Adrenal gland (tissue), 12 donors: ENCODE results near the gene SF3B2. TPM values are rescaled to one million over a fixed set of nuclear protein-coding genes. Genes with fewer than 3 reads are reported as not detected.

Experiments used
- DNase-seq, 7 donors: peaks; one replicate each; pipeline ENCODE4 v3.0.0-alpha.2; 2019 to 2020
- H3K27ac ChIP-seq, 5 donors: fragments of 200-600 bp; sonication (generic) in 4 of 5; 1 replicate in 3 of 5; 2 replicates in 2 of 5; pipeline versions ENCODE4 v1.5.1 to v1.8.0; 2016 to 2020; ENCODE audit warnings: mild to moderate bottlenecking in 1 of 5
- H3K27me3 ChIP-seq: fragments of 200-600 bp; 2 replicates; pipeline ENCODE4 v1.8.0; 2021
- H3K36me3 ChIP-seq, 2 donors: fragments of 200-600 bp; replicated peaks in 1 of 2; 1 replicate in 1 of 2; 2 replicates in 1 of 2; pipeline versions ENCODE4 v1.5.1 to v1.8.0; 2018 to 2022
- H3K4me1 ChIP-seq, 2 donors: fragments of 200-600 bp; replicated peaks in 1 of 2; 1 replicate in 1 of 2; 2 replicates in 1 of 2; pipeline versions ENCODE4 v1.5.1 to v1.8.0; 2018 to 2021
- H3K4me3 ChIP-seq, 4 donors: fragments of 200-600 bp; sonication (generic) in 3 of 4; one replicate each; pipeline ENCODE4 v1.5.1; 2016 to 2018
- H3K9me3 ChIP-seq, 3 donors: fragments of 200-600 bp; sonication (generic) in 1 of 3; replicated peaks in 1 of 3; 1 replicate in 2 of 3; 2 replicates in 1 of 3; pipeline versions ENCODE4 v1.5.1 to v1.8.0; 2016 to 2021
- POLR2A ChIP-seq, 2 donors: fragments of 450-650 bp; IDR thresholded peaks; one replicate each; pipeline ENCODE4 v1.6.1; 2017; ENCODE audit warnings: antibody characterized with exemption in 2 of 2, mild to moderate bottlenecking in 2 of 2, moderate library complexity in 1 of 2
- WGBS, 4 donors: extraction: QIAGEN DNeasy Blood & Tissue Kit in 2 of 4; methylation state at CpG; one replicate each; pipeline versions ENCODE4 v1.1.5 to v1.1.7; 2013 to 2017; 5-methylcytosine and 5-hydroxymethylcytosine counted together
- intact Hi-C, 2 donors: fragments of 100-400 bp; cut with DNase I; formaldehyde crosslinking; loops; one replicate each; pipeline versions ENCODE4 v1.14.1 to v1.15.0; 2022 to 2023
- polyA plus RNA-seq, 3 donors: library from polyadenylated mRNA; stranded (reverse); fragments of 200-250 nt in 2 of 3; fragments of 350-450 nt in 1 of 3; fragmentation: Illumina TruSeq in 1 of 3; extraction: RNeasy Lipid Tissue Mini Kit (QIAGEN cat#74804) in 1 of 3; gene quantifications; one replicate each; pipeline ENCODE4 v1.2.3, GENCODE V29; 2013 to 2014
- total RNA-seq, 9 donors: library from RNA; depleted of rRNA in 4 of 9; stranded (reverse); fragments of >200 nt in 4 of 9; fragments of 120-200 nt in 1 of 9; fragmentation: NEBNext Ultra II Directional in 1 of 9; extraction: Animal tissue kit (Norgen Biotek cat#: 25700) in 1 of 9; gene quantifications; one replicate each; pipeline versions ENCODE4 v1.1.0 to v1.2.4, GENCODE V29; 2013 to 2023
- TF ChIP-seq, protein P1 (sequence below), 6 experiments: fragments of 450-650 bp in 4 of 6; fragments of 200-600 bp in 2 of 6; sonication (generic) in 1 of 6; IDR thresholded peaks; 1 replicate in 5 of 6; 2 replicates in 1 of 6; pipeline versions ENCODE4 v1.5.1 to v1.8.0; 2016 to 2021; ENCODE audit warnings: antibody characterized with exemption in 6 of 6, mild to moderate bottlenecking in 2 of 6, moderate library complexity in 1 of 6
- donor health status: healthy with polysubstance abuse.
- donor health status: Bipolar disorder and iron deficiency.
- donor health status: DM: yes; HTN: yes; CAD: no.
- donor health status: DM: no; HTN: no; CAD: no.
- donor health status: DM: no; HTN: no; CAD: no.
- donor health status: DM: yes; HTN: yes; CAD: no.

The SF3B2 gene
- total and polyA plus RNA-seq, 12 donors, result 101 to 196 (median 141) TPM

DNA sequence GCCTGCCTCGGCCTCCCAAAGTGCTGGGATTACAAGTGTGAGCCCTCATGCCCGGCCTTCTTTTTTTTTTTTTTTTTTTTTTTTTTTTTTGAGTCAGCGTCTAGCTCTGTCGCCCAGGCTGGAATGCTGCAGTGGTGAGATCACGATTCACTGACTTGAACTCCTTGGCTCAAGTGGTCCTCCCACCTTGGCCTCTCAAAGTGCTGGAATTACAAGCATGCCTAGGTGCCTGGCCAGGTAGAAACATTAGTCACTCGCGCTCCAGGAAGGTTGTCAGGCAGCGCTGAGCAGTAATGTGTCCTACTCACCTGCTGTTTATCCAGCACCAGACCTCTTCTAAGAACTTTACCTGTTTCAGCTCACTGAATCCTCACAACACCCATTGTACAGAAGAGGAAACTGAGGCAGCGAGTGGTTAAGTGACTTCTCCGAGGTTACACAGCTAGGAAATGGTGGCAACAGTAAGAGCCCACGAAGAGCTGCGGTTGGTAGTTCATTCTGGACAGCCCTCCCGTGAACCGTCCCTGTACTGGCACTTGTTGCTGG, 40.9 kb upstream of the SF3B2 start:
- intact Hi-C loops, result no loop called here
- H3K27me3 ChIP-seq, result peaks cover 11% of the 10 kb centered on the region
- H3K9me3 ChIP-seq, result no peaks in the 10 kb centered on the region
- 41 to 50% (median 44%) methylated on average over 9 to 14 of the region's 14 CpGs for WGBS, 4 donors
- no peak overlapping the region for H3K4me3 ChIP-seq
- no peak overlapping the region for H3K27ac ChIP-seq
- no peak for TF ChIP-seq POLR2A (IDR thresholded peaks at IDR 0.05)
- TF ChIP-seq, protein P1, sequence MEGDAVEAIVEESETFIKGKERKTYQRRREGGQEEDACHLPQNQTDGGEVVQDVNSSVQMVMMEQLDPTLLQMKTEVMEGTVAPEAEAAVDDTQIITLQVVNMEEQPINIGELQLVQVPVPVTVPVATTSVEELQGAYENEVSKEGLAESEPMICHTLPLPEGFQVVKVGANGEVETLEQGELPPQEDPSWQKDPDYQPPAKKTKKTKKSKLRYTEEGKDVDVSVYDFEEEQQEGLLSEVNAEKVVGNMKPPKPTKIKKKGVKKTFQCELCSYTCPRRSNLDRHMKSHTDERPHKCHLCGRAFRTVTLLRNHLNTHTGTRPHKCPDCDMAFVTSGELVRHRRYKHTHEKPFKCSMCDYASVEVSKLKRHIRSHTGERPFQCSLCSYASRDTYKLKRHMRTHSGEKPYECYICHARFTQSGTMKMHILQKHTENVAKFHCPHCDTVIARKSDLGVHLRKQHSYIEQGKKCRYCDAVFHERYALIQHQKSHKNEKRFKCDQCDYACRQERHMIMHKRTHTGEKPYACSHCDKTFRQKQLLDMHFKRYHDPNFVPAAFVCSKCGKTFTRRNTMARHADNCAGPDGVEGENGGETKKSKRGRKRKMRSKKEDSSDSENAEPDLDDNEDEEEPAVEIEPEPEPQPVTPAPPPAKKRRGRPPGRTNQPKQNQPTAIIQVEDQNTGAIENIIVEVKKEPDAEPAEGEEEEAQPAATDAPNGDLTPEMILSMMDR (IDR thresholded peaks at IDR 0.05), result no peak
- peaks cover 0 to 20% of the 10 kb centered on the region in 2 donors for H3K4me1 ChIP-seq
- DNase-seq, result peak in 2 of 7 donors; percentile 47 to 50
- no peaks in the 10 kb centered on the region for H3K36me3 ChIP-seq

- H3K4me3 ChIP-seq, result peak within 1 kb of the TSS in 1 of 4 donors; percentile 23
- intact Hi-C loops, result no loop called here
- H3K36me3 ChIP-seq, result no peaks in the 10 kb centered on the region
- DNase-seq, result peak in 1 of 7 donors; percentile 14
- no peak within 1 kb of the TSS for H3K27ac ChIP-seq
- 7 to 14% (median 11%) methylated on average over 13 to 61 of the region's 61 CpGs for WGBS, 4 donors
- no peak for TF ChIP-seq POLR2A (IDR thresholded peaks at IDR 0.05)
- TF ChIP-seq, protein P1 (IDR thresholded peaks at IDR 0.05), result no peak
- no peaks in the 10 kb centered on the region for H3K9me3 ChIP-seq
- peaks cover 0 to 16% of the 10 kb centered on the region in 2 donors for H3K4me1 ChIP-seq
- H3K27me3 ChIP-seq, result peaks cover 11% of the 10 kb centered on the region
Measured at GRCh38 chr11:66011785-66012303, 40.3 kb upstream of the SF3B2 start, which contains the start of gene CST6. Gene CST6, plus strand, starts transcription at chr11:66012008. Its CDS starts 37 bp downstream, at chr11:66012045.

- WGBS, 4 donors, result 46 to 76% (median 49%) methylated on average over 7 to 12 of the region's 12 CpGs
- Histone ChIP-seq H3K4me1 (peaks cover 0 to 10% of the 10 kb centered on the region in 2 donors), H3K4me3 (peak overlapping the region in 1 of 4 donors; percentile 23), H3K36me3 (no peaks in the 10 kb centered on the region), H3K27ac (no peak overlapping the region), H3K9me3 (no peaks in the 10 kb centered on the region), H3K27me3 (peaks cover 11% of the 10 kb centered on the region)
- intact Hi-C loops, result no loop called here
- TF ChIP-seq POLR2A (IDR thresholded peaks at IDR 0.05), result no peak
- TF ChIP-seq, protein P1 (IDR thresholded peaks at IDR 0.05), result no peak
- DNase-seq, result no peak
Measured at GRCh38 chr11:66012371-66012945, 39.7 kb upstream of the SF3B2 start.

- TF ChIP-seq POLR2A (IDR thresholded peaks at IDR 0.05), result no peak
- TF ChIP-seq, protein P1 (IDR thresholded peaks at IDR 0.05), result no peak
- Histone ChIP-seq H3K36me3 (no peaks in the 10 kb centered on the region), H3K27me3 (peaks cover 11% of the 10 kb centered on the region), H3K4me1 (peaks cover 0 to 8% of the 10 kb centered on the region in 2 donors), H3K4me3 (no peak overlapping the region), H3K9me3 (no peaks in the 10 kb centered on the region), H3K27ac (no peak overlapping the region)
- 48 to 70% (median 57%) methylated on average over 4 to 12 of the region's 12 CpGs for WGBS, 4 donors
- intact Hi-C loops, result no loop called here
- peak in 1 of 7 donors; percentile 29 for DNase-seq
Measured at GRCh38 chr11:66012946-66013761, 39.0 kb upstream of the SF3B2 start.
